A673 (cell line): Measurements from ENCODE around the gene PRAMEF11. TPM values are rescaled to one million over a fixed set of nuclear protein-coding genes. Genes with fewer than 3 reads are reported as not detected.

ENCODE experiments used
- BruUV-seq: library from RNA; stranded (reverse); fragments of 400-500 nt; replicated peaks from 2 replicates; lab custom pipeline; 2021; lab: Mats Ljungman, UMichigan
- CTCF ChIA-PET: fragments of 300-600 bp; sonication (Branson Sonifier 250); formaldehyde crosslinking; loops from one replicate; lab custom pipeline; 2022; ENCODE audit warnings: antibody characterized with exemption; lab: Charles Lee
- POLR2A ChIA-PET: fragments of 300-600 bp; sonication (Branson Sonifier 250); formaldehyde crosslinking; loops from one replicate; lab custom pipeline; 2022; ENCODE audit warnings: antibody characterized with exemption; ENCODE audit not compliant: low non-redundant PET; lab: Charles Lee
- DNase-seq: peaks from one replicate; pipeline ENCODE4 v3.0.0-alpha.2; 2015; ENCODE audit warnings: low spot score
- H3K27ac ChIP-seq: fragments of 200-600 bp; sonication (generic); 2 replicates; pipeline ENCODE4 v1.5.1; 2016; ENCODE audit warnings: mixed run types, low read depth, mild to moderate bottlenecking, mixed read lengths, antibody characterized with exemption, low read length; ENCODE audit not compliant: poor library complexity, severe bottlenecking
- H3K27me3 ChIP-seq: fragments of 200-600 bp; sonication (generic); replicated peaks from 2 replicates; pipeline ENCODE4 v1.6.1; 2017; ENCODE audit warnings: mixed run types, low read depth, mild to moderate bottlenecking, mixed read lengths, antibody characterized with exemption, low read length; ENCODE audit not compliant: insufficient read depth, poor library complexity
- H3K36me3 ChIP-seq: fragments of 200-600 bp; sonication (generic); 2 replicates; pipeline ENCODE4 v1.6.1; 2016; ENCODE audit warnings: mixed run types, mild to moderate bottlenecking, mixed read lengths, antibody characterized with exemption, low read length; ENCODE audit not compliant: insufficient read depth, poor library complexity, severe bottlenecking
- H3K4me1 ChIP-seq: fragments of 200-600 bp; sonication (generic); 2 replicates; pipeline ENCODE4 v1.6.1; 2017; ENCODE audit warnings: mixed run types, mild to moderate bottlenecking, mixed read lengths, antibody characterized with exemption, low read length; ENCODE audit not compliant: insufficient read depth, poor library complexity, severe bottlenecking
- H3K4me3 ChIP-seq: fragments of 200-600 bp; sonication (generic); 2 replicates; pipeline ENCODE4 v1.5.1; 2016; ENCODE audit warnings: low read depth, mixed run types, mild to moderate bottlenecking, mixed read lengths, low read length; ENCODE audit not compliant: poor library complexity, severe bottlenecking
- H3K9me3 ChIP-seq: fragments of 200-600 bp; sonication (generic); 2 replicates; pipeline ENCODE4 v1.6.1; 2016; ENCODE audit warnings: mixed run types, low read depth, mild to moderate bottlenecking, mixed read lengths, antibody characterized with exemption, low read length; ENCODE audit not compliant: poor library complexity, severe bottlenecking
- EZH2 ChIP-seq: fragments of 200-600 bp; sonication (generic); IDR thresholded peaks from 2 replicates; pipeline ENCODE4 v1.6.1; 2017; ENCODE audit warnings: borderline replicate concordance, low read depth, mild to moderate bottlenecking, mixed read lengths, antibody characterized with exemption, low read length; ENCODE audit not compliant: poor library complexity, severe bottlenecking
- intact Hi-C: fragments of 100-400 bp; cut with micrococcal nuclease; formaldehyde crosslinking; loops from one replicate; pipeline ENCODE4 v1.10.0; 2022; ENCODE audit not compliant: unreplicated experiment
- total RNA-seq: library from RNA; stranded (reverse); gene quantifications from 2 replicates; pipeline ENCODE4 v1.2.3, GENCODE V29; 2021
- TF ChIP-seq, protein P1 (sequence below): fragments of 300-800, 200-600 bp; sonication (generic); conservative IDR thresholded peaks from 2 replicates; pipeline ENCODE4 v1.5.1; 2017; ENCODE audit warnings: low read depth, mild to moderate bottlenecking, antibody characterized with exemption, low read length, moderate library complexity, mixed read lengths

Gene PRAMEF11
- total RNA-seq, 1 experiment from 2014 or later = not detected

DNA sequence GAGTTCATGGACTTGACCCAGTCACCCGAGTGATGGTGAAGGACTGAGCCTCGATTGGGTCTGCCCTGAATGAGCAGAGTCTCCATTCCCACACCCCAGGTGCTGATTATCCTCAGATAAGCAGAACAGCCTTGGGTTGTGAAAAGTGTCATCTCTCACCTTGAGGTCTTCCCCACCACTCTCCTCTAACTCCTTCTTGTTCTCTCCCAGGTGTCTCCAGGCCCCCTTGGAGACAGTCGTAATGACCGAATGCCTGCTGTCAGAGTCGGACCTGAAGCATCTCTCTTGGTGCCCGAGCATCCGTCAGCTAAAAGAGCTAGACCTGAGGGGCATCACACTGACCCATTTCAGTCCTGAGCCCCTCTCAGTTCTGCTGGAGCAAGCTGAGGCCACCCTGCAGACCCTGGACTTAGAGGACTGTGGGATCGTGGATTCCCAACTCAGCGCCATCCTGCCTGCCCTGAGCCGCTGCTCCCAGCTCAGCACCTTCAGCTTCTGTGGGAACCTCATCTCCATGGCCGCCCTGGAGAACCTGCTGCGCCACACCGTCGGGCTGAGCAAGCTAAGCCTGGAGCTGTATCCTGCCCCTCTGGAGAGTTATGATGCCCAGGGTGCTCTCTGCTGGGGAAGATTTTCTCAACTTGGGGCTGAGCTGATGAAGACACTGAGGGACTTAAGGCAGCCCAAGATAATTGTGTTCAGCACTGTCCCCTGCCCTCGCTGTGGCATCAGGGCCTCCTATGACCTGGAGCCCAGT is 54.2 kb downstream of the PRAMEF11 start:
- Histone ChIP-seq H3K27ac (no peak overlapping the region), H3K27me3 (no peaks in the 10 kb centered on the region), H3K4me1 (no peaks in the 10 kb centered on the region), H3K9me3 (no peaks in the 10 kb centered on the region), H3K36me3 (no peaks in the 10 kb centered on the region), H3K4me3 (no peak overlapping the region)
- DNase-seq = peak; percentile 0
- POLR2A ChIA-PET = no interaction called here
- intact Hi-C loops = no loop called here
- no TSS peak for BruUV-seq
- TF ChIP-seq, protein P1, sequence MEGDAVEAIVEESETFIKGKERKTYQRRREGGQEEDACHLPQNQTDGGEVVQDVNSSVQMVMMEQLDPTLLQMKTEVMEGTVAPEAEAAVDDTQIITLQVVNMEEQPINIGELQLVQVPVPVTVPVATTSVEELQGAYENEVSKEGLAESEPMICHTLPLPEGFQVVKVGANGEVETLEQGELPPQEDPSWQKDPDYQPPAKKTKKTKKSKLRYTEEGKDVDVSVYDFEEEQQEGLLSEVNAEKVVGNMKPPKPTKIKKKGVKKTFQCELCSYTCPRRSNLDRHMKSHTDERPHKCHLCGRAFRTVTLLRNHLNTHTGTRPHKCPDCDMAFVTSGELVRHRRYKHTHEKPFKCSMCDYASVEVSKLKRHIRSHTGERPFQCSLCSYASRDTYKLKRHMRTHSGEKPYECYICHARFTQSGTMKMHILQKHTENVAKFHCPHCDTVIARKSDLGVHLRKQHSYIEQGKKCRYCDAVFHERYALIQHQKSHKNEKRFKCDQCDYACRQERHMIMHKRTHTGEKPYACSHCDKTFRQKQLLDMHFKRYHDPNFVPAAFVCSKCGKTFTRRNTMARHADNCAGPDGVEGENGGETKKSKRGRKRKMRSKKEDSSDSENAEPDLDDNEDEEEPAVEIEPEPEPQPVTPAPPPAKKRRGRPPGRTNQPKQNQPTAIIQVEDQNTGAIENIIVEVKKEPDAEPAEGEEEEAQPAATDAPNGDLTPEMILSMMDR = no peak
- no peak for TF ChIP-seq EZH2
- CTCF ChIA-PET = no interaction called here

DNA sequence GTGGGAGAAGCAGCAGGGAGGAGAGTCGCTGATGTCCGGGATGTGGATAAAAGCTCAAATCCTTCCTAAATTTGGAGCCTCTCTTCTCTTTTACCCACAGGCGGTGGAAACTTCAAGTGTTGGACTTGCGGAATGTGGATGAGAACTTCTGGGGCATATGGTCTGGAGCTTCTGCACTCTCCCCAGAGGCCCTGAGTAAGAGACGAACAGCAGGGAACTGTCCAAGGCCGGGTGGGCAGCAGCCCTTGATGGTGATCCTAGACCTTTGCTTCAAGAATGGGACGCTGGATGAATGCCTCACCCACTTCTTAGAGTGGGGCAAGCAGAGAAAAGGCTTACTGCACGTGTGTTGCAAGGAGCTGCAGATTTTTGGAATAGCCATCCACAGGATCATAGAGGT is 55.8 kb downstream of the PRAMEF11 start:
- BruUV-seq = no TSS peak
- H3K4me1 ChIP-seq = no peaks in the 10 kb centered on the region
- TF ChIP-seq, protein P1 = no peak
- no peak for TF ChIP-seq EZH2
- intact Hi-C loops = no loop called here
- H3K36me3 ChIP-seq = no peaks in the 10 kb centered on the region
- POLR2A ChIA-PET = no interaction called here
- no peak overlapping the region for H3K4me3 ChIP-seq
- peaks cover 5% of the 10 kb centered on the region for H3K27me3 ChIP-seq
- no peaks in the 10 kb centered on the region for H3K9me3 ChIP-seq
- H3K27ac ChIP-seq = no peak overlapping the region
- CTCF ChIA-PET = no interaction called here
- DNase-seq = peak; percentile 0

DNA sequence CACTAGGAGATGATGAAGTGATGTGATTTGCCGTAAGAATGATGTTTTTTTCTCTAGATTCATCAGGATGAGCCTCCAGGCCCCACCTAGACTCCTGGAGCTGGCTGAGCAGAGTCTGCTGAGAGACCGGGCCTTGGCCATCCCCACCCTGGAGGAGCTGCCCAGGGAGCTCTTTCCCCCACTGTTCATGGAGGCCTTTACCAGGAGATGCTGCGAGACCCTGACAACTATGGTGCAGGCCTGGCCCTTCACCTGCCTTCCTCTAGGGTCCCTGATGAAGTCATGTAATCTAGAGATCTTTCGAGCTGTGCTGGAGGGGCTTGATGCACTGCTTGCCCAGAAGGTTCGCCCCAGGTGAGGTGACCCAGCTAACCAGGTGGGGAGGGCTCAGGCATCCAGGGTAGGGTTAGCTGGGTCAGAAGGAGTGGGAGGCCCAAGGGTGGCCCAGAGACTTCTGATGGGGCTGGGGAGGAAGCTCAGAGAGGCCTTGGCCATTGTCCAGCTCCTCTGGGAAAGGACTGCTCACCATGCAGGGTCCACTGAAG is 56.3 kb downstream of the PRAMEF11 start:
- Histone ChIP-seq H3K4me3 (no peak overlapping the region), H3K4me1 (no peaks in the 10 kb centered on the region), H3K27me3 (peaks cover 5% of the 10 kb centered on the region), H3K36me3 (no peaks in the 10 kb centered on the region), H3K9me3 (no peaks in the 10 kb centered on the region), H3K27ac (no peak overlapping the region)
- no TSS peak for BruUV-seq
- TF ChIP-seq, protein P1 = no peak
- TF ChIP-seq EZH2 = no peak
- POLR2A ChIA-PET = no interaction called here
- CTCF ChIA-PET = no interaction called here
- DNase-seq = no peak
- intact Hi-C loops = no loop called here

Other genes with a start within 250 kb of the PRAMEF11 start
- 2.4 TPM in 2 replicates for gene DHRS3, start 213.2 kb downstream of the PRAMEF11 start, total RNA-seq
- gene AADACL4, start 187.3 kb downstream of the PRAMEF11 start, total RNA-seq = 0.43 TPM in 1 of 2 replicates, not detected in the other
- gene AADACL3, start 115.3 kb downstream of the PRAMEF11 start, total RNA-seq = not detected in 2 replicates
- not detected in 2 replicates for gene CFAP107, start 85.2 kb downstream of the PRAMEF11 start, total RNA-seq
- gene PRAMEF12, start 57.7 kb downstream of the PRAMEF11 start, total RNA-seq = not detected in 2 replicates
- gene PRAMEF1, start 40.0 kb downstream of the PRAMEF11 start, total RNA-seq = not detected in 2 replicates
- gene HNRNPCL1, start 17.3 kb upstream of the PRAMEF11 start, total RNA-seq = not detected in 2 replicates
- not detected in 2 replicates for gene PRAMEF2, start 25.7 kb upstream of the PRAMEF11 start, total RNA-seq
- not detected in 2 replicates for gene PRAMEF4, start 54.8 kb upstream of the PRAMEF11 start, total RNA-seq
- gene PRAMEF10, start 66.9 kb upstream of the PRAMEF11 start, total RNA-seq = not detected in 2 replicates
- not detected in 2 replicates for gene PRAMEF7, start 85.2 kb upstream of the PRAMEF11 start, total RNA-seq
- gene PRAMEF6, start 116.2 kb upstream of the PRAMEF11 start, total RNA-seq = not detected in 2 replicates
- gene PRAMEF27, start 225.2 kb upstream of the PRAMEF11 start, total RNA-seq = not detected in 2 replicates
- gene HNRNPCL3, start 229.4 kb upstream of the PRAMEF11 start, total RNA-seq = not detected in 2 replicates
- not detected in 2 replicates for gene PRAMEF25, start 239.4 kb upstream of the PRAMEF11 start, total RNA-seq